DND-41 (cell line): ENCODE data around the gene PTPRN2.

Experiments
- ATAC-seq: fragments of 200-7000 bp; cut with Tn5 transposase; 3 replicates; pipeline ENCODE4 v1.9.1; 2021; ENCODE audit warnings: low read depth; ENCODE audit not compliant: insufficient read depth
- DNase-seq: peaks from one replicate; pipeline ENCODE4 v3.0.0-alpha.2; 2020
- H2AFZ ChIP-seq: 2 replicates; pipeline ENCODE4 v1.6.0; 2012; ENCODE audit warnings: low read depth, low read length
- H3K27ac ChIP-seq: 2 replicates; pipeline ENCODE4 v1.5.1; 2012; ENCODE audit warnings: low read length, inconsistent platforms
- H3K27me3 ChIP-seq: fragments of 200-600 bp; sonication (generic); 2 replicates; pipeline ENCODE4 v1.6.0; 2012; ENCODE audit warnings: low read length, mild to moderate bottlenecking, inconsistent platforms; ENCODE audit not compliant: insufficient read depth, poor library complexity
- H3K36me3 ChIP-seq: 2 replicates; pipeline ENCODE4 v1.5.1; 2012; ENCODE audit warnings: low read length, inconsistent platforms; ENCODE audit not compliant: insufficient read depth
- H3K4me1 ChIP-seq: 2 replicates; pipeline ENCODE4 v1.5.1; 2012; ENCODE audit warnings: mild to moderate bottlenecking, low read length; ENCODE audit not compliant: insufficient read depth
- H3K4me2 ChIP-seq: 2 replicates; pipeline ENCODE4 v1.6.0; 2012; ENCODE audit warnings: mild to moderate bottlenecking, moderate library complexity, low read length, inconsistent platforms; ENCODE audit not compliant: insufficient read depth
- H3K4me3 ChIP-seq, 2 experiments: fragments of 200-600 bp in 1 of 2; shearing (Covaris generic) in 1 of 2; 2 replicates each; pipeline ENCODE4 v1.5.1; 2012 to 2016; ENCODE audit warnings: inconsistent platforms in 2 of 2, low read length in 2 of 2, mild to moderate bottlenecking in 2 of 2, low read depth in 1 of 2, moderate library complexity in 1 of 2
- H3K79me2 ChIP-seq: 2 replicates; pipeline ENCODE4 v1.6.0; 2012; ENCODE audit warnings: low read length, inconsistent platforms; ENCODE audit not compliant: insufficient read depth
- H3K9ac ChIP-seq: 2 replicates; pipeline ENCODE4 v1.6.0; 2012; ENCODE audit warnings: low read depth, mild to moderate bottlenecking, inconsistent platforms, low read length, moderate library complexity
- H3K9me3 ChIP-seq: 2 replicates; pipeline ENCODE4 v1.5.1; 2012; ENCODE audit warnings: low read length, moderate library complexity, mild to moderate bottlenecking, inconsistent platforms; ENCODE audit not compliant: insufficient read depth, severe bottlenecking
- H4K20me1 ChIP-seq: 2 replicates; pipeline ENCODE4 v1.6.0; 2012; ENCODE audit warnings: low read length; ENCODE audit not compliant: insufficient read depth
- CTCF ChIP-seq: IDR thresholded peaks from 2 replicates; pipeline ENCODE4 v1.5.1; 2012; ENCODE audit warnings: borderline replicate concordance, low read length, moderate library complexity, mild to moderate bottlenecking; ENCODE audit not compliant: poor library complexity, severe bottlenecking; ENCODE audit errors: extremely low read depth
- EZH2 ChIP-seq: IDR thresholded peaks from 3 replicates; pipeline ENCODE4 v1.6.1; 2012; ENCODE audit warnings: borderline replicate concordance, low read depth, mild to moderate bottlenecking, moderate library complexity, low read length, inconsistent platforms; ENCODE audit not compliant: severe bottlenecking

Gene PTPRN2

GRCh38 chr7:158606671-158607424 is 19.2 kb upstream of the PTPRN2 start:
- no peak overlapping the region for H3K9ac ChIP-seq
- no peak overlapping the region for H3K4me3 ChIP-seq
- no peaks in the 10 kb centered on the region for H3K9me3 ChIP-seq
- no peak for DNase-seq
- no peaks in the 10 kb centered on the region; the same call in 1 of the 2 replicates for H4K20me1 ChIP-seq
- peaks cover 76% of the 10 kb centered on the region for H3K36me3 ChIP-seq
- no peak overlapping the region for H3K27ac ChIP-seq
- no peak overlapping the region for H3K4me2 ChIP-seq
- no peaks in the 10 kb centered on the region for H3K79me2 ChIP-seq
- H2AFZ ChIP-seq, result no peak overlapping the region
- TF ChIP-seq CTCF, result no peak
- TF ChIP-seq EZH2, result no peak
- ATAC-seq, result no peak
- H3K4me1 ChIP-seq, result no peaks in the 10 kb centered on the region
- no peaks in the 10 kb centered on the region for H3K27me3 ChIP-seq

- Histone ChIP-seq H3K27ac (no peak overlapping the region; the same call in 1 of the 2 replicates), H3K4me3 (no peak overlapping the region), H3K9me3 (no peaks in the 10 kb centered on the region), H3K79me2 (no peaks in the 10 kb centered on the region), H3K9ac (no peak overlapping the region), H3K36me3 (peaks cover 77% of the 10 kb centered on the region), H3K27me3 (no peaks in the 10 kb centered on the region), H3K4me1 (no peaks in the 10 kb centered on the region), H2AFZ (no peak overlapping the region), H3K4me2 (no peak overlapping the region), H4K20me1 (no peaks in the 10 kb centered on the region; the same call in 1 of the 2 replicates)
- no peak for DNase-seq
- no peak for TF ChIP-seq EZH2
- TF ChIP-seq CTCF, result no peak
- no peak for ATAC-seq
Observed at GRCh38 chr7:158606129-158606528, 18.5 kb upstream of the PTPRN2 start.

DNA sequence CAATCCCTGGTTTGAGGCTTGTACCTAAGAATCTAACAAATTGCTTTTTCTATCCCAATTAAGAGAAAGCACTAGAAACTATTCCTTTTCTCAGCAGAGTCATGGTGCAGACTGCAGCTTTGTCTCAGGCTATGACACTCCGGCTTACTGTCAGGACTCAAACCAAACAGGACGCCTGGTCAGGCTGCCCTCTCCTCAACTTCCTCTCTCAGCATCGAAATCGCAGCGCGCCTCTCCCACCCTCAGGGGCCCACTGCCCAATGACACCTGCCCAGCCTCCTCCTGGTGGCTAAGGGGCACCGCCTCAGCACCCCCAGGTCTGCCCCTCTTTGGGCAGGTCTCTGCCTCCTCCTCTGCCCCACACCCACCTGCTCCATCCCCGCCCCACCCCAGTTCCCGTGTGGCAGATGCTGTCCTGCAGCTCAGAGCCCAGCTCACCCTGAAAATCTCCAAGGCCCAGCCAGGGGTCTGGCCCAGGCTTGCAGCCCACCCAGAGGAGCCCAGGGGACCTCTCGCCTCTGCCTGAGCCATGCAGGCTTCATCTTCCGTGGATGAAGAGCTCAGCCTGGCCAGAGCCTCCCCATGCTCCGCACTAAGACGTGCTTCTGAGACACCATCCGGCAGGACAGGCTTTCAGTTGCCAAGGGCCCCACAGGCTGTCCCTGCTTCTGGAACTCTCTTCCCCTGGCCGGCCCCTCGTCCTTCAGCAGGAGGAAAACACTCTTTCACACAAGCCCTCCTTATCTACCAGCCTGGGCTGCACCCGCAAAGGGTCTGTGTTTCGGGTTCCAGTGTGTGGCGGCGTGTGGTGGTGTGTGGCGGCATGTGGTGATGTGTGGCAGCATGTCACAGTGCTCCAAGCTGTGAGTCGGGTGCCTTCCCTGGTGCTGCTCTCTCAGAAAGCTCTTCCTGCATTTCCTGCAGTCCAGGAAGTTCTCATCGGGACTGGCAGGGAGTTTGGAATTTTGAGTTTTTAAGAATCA is 16.4 kb upstream of the PTPRN2 start:
- DNase-seq, result no peak
- H2AFZ ChIP-seq, result no peak overlapping the region
- no peak overlapping the region for H3K27ac ChIP-seq
- no peak overlapping the region for H3K4me2 ChIP-seq
- peaks cover 60% of the 10 kb centered on the region for H3K36me3 ChIP-seq
- H3K27me3 ChIP-seq, result no peaks in the 10 kb centered on the region
- no peaks in the 10 kb centered on the region; the same call in 1 of the 2 replicates for H4K20me1 ChIP-seq
- H3K9ac ChIP-seq, result no peak overlapping the region
- TF ChIP-seq EZH2, result no peak
- TF ChIP-seq CTCF, result no peak
- H3K4me3 ChIP-seq, result no peak overlapping the region
- H3K9me3 ChIP-seq, result no peaks in the 10 kb centered on the region
- no peaks in the 10 kb centered on the region for H3K79me2 ChIP-seq
- peak; percentile 35; the same call in 1 of the 3 replicates for ATAC-seq
- H3K4me1 ChIP-seq, result no peaks in the 10 kb centered on the region
